Cardiac muscle cell (in vitro differentiated cells and primary cell): ENCODE measurements around the gene DICER1. TPM values are rescaled to one million over a fixed set of nuclear protein-coding genes. Genes with fewer than 3 reads are reported as not detected.

Experiments
- DNase-seq, 2 donors: peaks; one replicate each; pipeline versions ENCODE4 v3.0.0 to v3.0.0-alpha.2; 2010 to 2017; ENCODE audit warnings: low read depth in 1 of 2, low spot score in 1 of 2
- H3K27ac ChIP-seq: fragments of 200-600 bp; sonication (generic); 2 replicates; pipeline ENCODE4 v1.5.1; 2016
- H3K27me3 ChIP-seq: fragments of 200-600 bp; sonication (generic); 2 replicates; pipeline ENCODE4 v1.6.0; 2016; ENCODE audit warnings: control low read depth
- H3K36me3 ChIP-seq: fragments of 200-600 bp; sonication (generic); 2 replicates; pipeline ENCODE4 v1.5.1; 2016; ENCODE audit warnings: control low read depth
- H3K4me1 ChIP-seq: fragments of 200-600 bp; sonication (generic); 2 replicates; pipeline ENCODE4 v1.8.1; 2017; ENCODE audit warnings: low read depth, mild to moderate bottlenecking, mixed run types
- H3K4me3 ChIP-seq: fragments of 200-600 bp; sonication (generic); 2 replicates; pipeline ENCODE4 v1.5.1; 2016; ENCODE audit warnings: mild to moderate bottlenecking
- H3K9me3 ChIP-seq: fragments of 200-600 bp; sonication (generic); 2 replicates; pipeline ENCODE4 v1.5.1; 2017; ENCODE audit warnings: low read depth, mild to moderate bottlenecking, control low read depth
- CTCF ChIP-seq: IDR thresholded peaks from 2 replicates; pipeline ENCODE4 v1.5.1; 2012; ENCODE audit warnings: low read depth, mild to moderate bottlenecking, low read length
- polyA plus RNA-seq: library from polyadenylated mRNA; unstranded; fragments of >200 nt; fragmentation: Nextera tagmentation; extraction: Ambion mirVana; gene quantifications from 2 replicates; pipeline ENCODE4 v1.2.1, GENCODE V29; 2016
- total RNA-seq: library from RNA; depleted of rRNA; stranded (reverse); fragments of >200 nt; gene quantifications from 2 replicates; pipeline ENCODE4 v1.2.3, GENCODE V29; 2016

DICER1 gene
- total and polyA plus RNA-seq, 2 experiments from 2014 or later, result 14.6 to 69.8 TPM

- Histone ChIP-seq H3K27me3 (peaks cover 64% of the 10 kb centered on the region), H3K36me3 (no peaks in the 10 kb centered on the region), H3K9me3 (no peaks in the 10 kb centered on the region), H3K27ac (no peak overlapping the region), H3K4me3 (no peak overlapping the region), H3K4me1 (peaks cover 5% of the 10 kb centered on the region)
- TF ChIP-seq CTCF, result no peak
- DNase-seq, result no peak
These were observed 41.0 kb upstream of the DICER1 start for GRCh38 chr14:95198320-95198719.

- no peak for DNase-seq
- Histone ChIP-seq H3K4me3 (no peak overlapping the region), H3K36me3 (no peaks in the 10 kb centered on the region), H3K27ac (no peak overlapping the region), H3K9me3 (no peaks in the 10 kb centered on the region), H3K27me3 (peaks cover 63% of the 10 kb centered on the region), H3K4me1 (peaks cover 5% of the 10 kb centered on the region)
- TF ChIP-seq CTCF, result no peak
These were observed 40.2 kb upstream of the DICER1 start for GRCh38 chr14:95197551-95197950.

DNA sequence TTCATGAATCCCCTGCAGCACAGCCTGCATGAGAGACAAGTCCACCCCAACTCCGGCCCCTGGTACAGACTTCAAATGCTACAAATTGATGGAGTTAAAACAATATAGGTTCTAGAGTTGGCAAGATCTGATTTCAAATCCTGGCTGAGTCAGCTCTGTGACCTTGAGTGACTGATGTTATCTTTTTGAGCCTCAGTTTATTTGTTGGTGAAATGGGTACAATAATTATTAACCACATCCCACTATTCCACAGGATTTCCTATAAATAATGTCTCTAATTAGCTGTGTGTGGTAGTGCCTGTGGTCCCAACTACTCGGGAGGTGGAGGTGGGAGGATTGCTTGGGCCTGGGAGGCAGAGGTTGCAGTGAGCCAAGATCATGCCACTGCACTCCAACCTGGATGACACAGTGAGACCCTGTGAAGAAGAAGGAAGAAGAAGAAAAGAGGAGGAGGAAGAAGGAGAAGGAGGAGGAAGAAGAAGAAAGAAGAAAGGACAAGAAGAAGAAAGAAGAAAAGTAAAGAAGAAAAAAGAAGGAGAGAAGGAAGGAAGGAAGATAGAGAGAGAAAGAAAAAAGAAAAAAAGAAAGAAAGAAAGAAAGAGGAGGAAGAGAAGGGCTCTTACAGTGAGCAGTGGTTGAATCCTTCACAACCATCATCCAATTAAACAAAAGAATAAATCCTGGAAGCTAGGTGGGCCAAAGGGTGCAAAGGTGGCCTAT, 39.7 kb upstream of the DICER1 start:
- no peak for TF ChIP-seq CTCF
- Histone ChIP-seq H3K4me1 (peaks cover 5% of the 10 kb centered on the region), H3K27ac (no peak overlapping the region), H3K36me3 (no peaks in the 10 kb centered on the region), H3K4me3 (no peak overlapping the region), H3K27me3 (peaks cover 60% of the 10 kb centered on the region), H3K9me3 (no peaks in the 10 kb centered on the region)
- DNase-seq, result no peak

GRCh38 chr14:95196268-95196667, 38.9 kb upstream of the DICER1 start:
- no peak for TF ChIP-seq CTCF
- H3K9me3 ChIP-seq, result no peaks in the 10 kb centered on the region
- no peak overlapping the region for H3K27ac ChIP-seq
- DNase-seq, result peak in 1 of 2 donors; percentile 22
- peaks cover 60% of the 10 kb centered on the region for H3K27me3 ChIP-seq
- no peaks in the 10 kb centered on the region for H3K36me3 ChIP-seq
- no peak overlapping the region for H3K4me3 ChIP-seq
- peaks cover 5% of the 10 kb centered on the region for H3K4me1 ChIP-seq

DNA sequence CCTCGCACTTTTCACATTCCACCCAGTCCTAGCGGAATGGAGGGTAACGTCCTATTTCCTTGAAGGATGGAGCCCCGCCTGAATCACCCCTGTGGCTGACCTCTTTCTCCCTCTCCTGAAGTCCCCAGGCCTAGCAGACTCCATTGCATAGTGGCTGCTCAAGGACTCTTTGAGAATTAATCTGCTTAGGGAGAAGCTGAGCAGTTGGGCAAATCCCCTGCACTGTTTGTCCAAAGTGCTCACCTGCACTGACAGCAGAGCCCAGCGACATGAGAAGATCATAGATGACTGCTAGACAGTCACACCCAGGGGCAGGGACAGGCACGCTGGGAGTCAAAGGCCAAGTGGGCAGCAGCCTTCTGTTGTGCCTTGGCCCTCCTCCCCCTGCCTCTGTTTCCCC, 37.7 kb upstream of the DICER1 start:
- Histone ChIP-seq H3K36me3 (no peaks in the 10 kb centered on the region), H3K27me3 (peaks cover 60% of the 10 kb centered on the region), H3K9me3 (no peaks in the 10 kb centered on the region), H3K4me3 (no peak overlapping the region), H3K27ac (no peak overlapping the region), H3K4me1 (peaks cover 2% of the 10 kb centered on the region)
- no peak for DNase-seq
- no peak for TF ChIP-seq CTCF
